GM10248 (cell line): ENCODE data around the gene SMYD3.

Experiments used
- CTCF ChIA-PET: fragments of 300-600 bp; sonication (Branson Sonifier 250); formaldehyde crosslinking; extraction: SDS; loops from one replicate; lab custom pipeline; 2021; ENCODE audit warnings: antibody characterized with exemption; lab: Yijun Ruan, JAX
- POLR2A ChIA-PET: fragments of 350-650 bp; sonication (Branson Sonifier 250); formaldehyde crosslinking; extraction: SDS; loops from one replicate; lab custom pipeline; 2020; ENCODE audit warnings: antibody characterized with exemption; lab: Yijun Ruan, JAX
- DNase-seq: peaks from one replicate; pipeline ENCODE4 v3.0.0; 2012; ENCODE audit errors: extremely low spot score
- CTCF ChIP-seq: IDR thresholded peaks from 2 replicates; pipeline ENCODE4 v1.5.1; 2012; ENCODE audit warnings: mild to moderate bottlenecking, low read depth; ENCODE audit errors: extremely low read depth, missing control alignments, control extremely low read depth

The SMYD3 gene

GRCh38 chr1:246280551-246280950 lies 226.5 kb downstream of the SMYD3 start:
- peak; percentile 28 for TF ChIP-seq CTCF
- ChIA-PET POLR2A (no interaction called here), CTCF (interaction anchor here (0.8 to 3.9 kb wide), 9 partner anchors 10 to 1125 kb away, joined by 3 to 17 read pairs (median 4); partner anchors contain the start of gene KIF26B)
- no peak for DNase-seq

- TF ChIP-seq CTCF, result no peak
- no peak for DNase-seq
- ChIA-PET POLR2A (no interaction called here), CTCF (interaction anchor here (0.8 to 3.9 kb wide), 9 partner anchors 9 to 1124 kb away, joined by 3 to 17 read pairs (median 4); partner anchors contain the start of gene KIF26B)
Measured at GRCh38 chr1:246279402-246279801, 227.7 kb downstream of the SMYD3 start.

DNA sequence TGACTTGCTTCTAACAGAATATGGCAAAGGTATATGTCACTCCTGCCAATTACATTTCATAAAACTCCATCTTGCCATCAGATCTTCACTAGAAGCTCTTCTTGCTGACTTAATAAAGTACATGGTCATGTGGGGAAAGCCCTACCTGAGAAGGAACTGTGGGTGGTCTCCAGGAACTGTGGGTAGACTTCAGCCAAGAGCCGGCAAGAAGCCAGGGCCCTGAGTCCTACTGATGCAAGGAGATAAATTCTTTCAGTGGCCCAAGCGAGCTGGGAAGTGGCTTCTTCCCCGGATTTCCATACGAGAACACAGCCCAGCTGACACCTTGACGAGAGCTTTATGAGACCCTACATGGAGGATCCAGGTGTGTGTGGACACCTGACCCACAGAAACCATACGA lies 228.7 kb downstream of the SMYD3 start:
- POLR2A ChIA-PET, result no interaction called here
- CTCF ChIA-PET, result interaction anchor here (1.0 to 3.9 kb wide), 4 partner anchors 10 to 246 kb away, joined by 3 to 17 read pairs (median 6); no protein-coding TSS in a partner anchor
- no peak for DNase-seq
- no peak for TF ChIP-seq CTCF

DNA sequence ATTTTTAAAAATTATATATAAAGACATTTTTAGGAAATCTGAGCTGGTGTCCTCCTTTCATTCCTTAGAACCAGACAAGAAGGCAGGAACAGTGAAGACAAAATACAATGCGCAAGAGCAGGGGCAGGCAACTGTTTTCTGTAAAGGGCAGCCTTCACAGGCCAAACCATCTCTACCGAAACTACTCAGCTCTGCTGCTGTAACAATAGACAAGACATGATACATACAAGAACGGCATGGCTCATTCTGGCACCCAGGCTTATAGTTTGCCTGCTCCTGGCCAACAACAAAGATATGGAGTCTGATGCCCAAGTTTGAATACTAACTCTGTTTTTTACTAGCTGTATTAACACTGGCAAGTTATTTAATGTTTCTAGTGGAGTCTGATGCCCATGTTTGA lies 232.0 kb downstream of the SMYD3 start:
- ChIA-PET POLR2A (no interaction called here), CTCF (no interaction called here)
- TF ChIP-seq CTCF, result no peak
- DNase-seq, result no peak

- POLR2A ChIA-PET, result no interaction called here
- CTCF ChIA-PET, result interaction anchor here (1.4 to 1.6 kb wide), 2 partner anchors 9 to 11 kb away, joined by 3 to 4 read pairs; no protein-coding TSS in a partner anchor
- DNase-seq, result no peak
- TF ChIP-seq CTCF, result no peak
Measured at GRCh38 chr1:246274186-246274585, 232.9 kb downstream of the SMYD3 start.

- POLR2A ChIA-PET, result no interaction called here
- CTCF ChIA-PET, result no interaction called here
- no peak for TF ChIP-seq CTCF
- no peak for DNase-seq
Measured at GRCh38 chr1:246271516-246271915, 235.6 kb downstream of the SMYD3 start.

DNA sequence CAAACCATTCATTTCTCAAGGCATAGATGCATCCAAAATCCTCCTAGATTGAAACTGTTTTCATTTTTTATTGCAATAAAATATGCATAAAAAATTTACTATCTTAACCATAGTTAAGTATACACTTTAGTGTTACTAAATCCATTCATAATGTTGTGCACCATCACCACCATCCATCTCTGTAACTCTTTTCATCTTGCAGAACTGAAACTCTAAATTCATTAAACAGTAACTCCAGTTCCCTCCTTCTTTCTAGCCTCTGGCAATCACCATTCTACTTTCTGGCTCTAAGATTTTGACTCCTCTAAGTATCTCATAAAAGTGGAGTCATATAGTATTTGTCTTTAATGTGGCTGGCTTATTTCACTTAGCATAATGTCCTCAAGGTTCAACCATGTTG lies 236.8 kb downstream of the SMYD3 start:
- ChIA-PET POLR2A (no interaction called here), CTCF (no interaction called here)
- TF ChIP-seq CTCF, result no peak
- DNase-seq, result no peak
